ENCODE data around the gene CAPN5. TPM values are rescaled to one million over a fixed set of nuclear protein-coding genes. Genes with fewer than 3 reads are reported as not detected.

The CAPN5 gene
- total RNA-seq, 1 donor from 2014 or later: 7.4 TPM

DNA sequence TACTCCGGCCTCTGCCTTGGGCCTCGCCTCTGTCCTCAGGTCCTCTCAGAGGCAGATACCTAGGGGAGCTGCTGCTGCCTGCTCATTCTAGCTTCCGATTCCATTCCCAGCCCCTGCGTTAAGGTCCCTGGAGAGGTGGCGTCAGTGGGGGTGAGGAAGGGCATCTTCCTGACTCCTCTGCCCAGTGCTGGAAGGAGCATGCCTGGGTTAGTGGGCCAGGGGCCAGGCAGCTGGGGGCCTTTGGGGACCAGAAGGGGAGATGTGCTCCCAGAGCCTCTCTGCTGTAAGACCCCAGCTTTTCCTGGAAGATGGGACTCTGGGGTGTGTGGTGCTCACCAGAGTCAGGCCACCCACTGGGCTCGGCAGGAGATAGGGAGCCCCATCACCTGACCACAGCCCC, 57.7 kb downstream of the CAPN5 start:
- no peak overlapping the region for H3K4me3 Mint-ChIP-seq
- Histone ChIP-seq H4K20me1 (ENCODE audit: low read depth) (no peaks in the 10 kb centered on the region), H3K36me3 (no peaks in the 10 kb centered on the region), H3F3A (ENCODE audit: low read depth) (peaks cover 5% of the 10 kb centered on the region), H3K79me2 (ENCODE audit: low read depth) (no peaks in the 10 kb centered on the region), H3K9ac (no peak overlapping the region), H3K4me1 (peaks cover 9% of the 10 kb centered on the region), H2AFZ (replicated peaks) (no peak overlapping the region), H3K9me3 (ENCODE audit: low read depth) (no peaks in the 10 kb centered on the region), H3K27ac (no peak overlapping the region), H3K4me2 (no peak overlapping the region), H3K4me3 (no peak overlapping the region), H3K27me3 (no peaks in the 10 kb centered on the region)
- H3K27me3 Mint-ChIP-seq (ENCODE audit: insufficient read depth, low read depth): peaks cover 9% of the 10 kb centered on the region
- H3K36me3 Mint-ChIP-seq: peaks cover 4% of the 10 kb centered on the region
- H3K4me1 Mint-ChIP-seq: peaks cover 26% of the 10 kb centered on the region
- DNase-seq (ENCODE audit: low spot score): no peak
- H3K9me3 Mint-ChIP-seq: no peaks in the 10 kb centered on the region
- TF ChIP-seq EZH2 (IDR thresholded peaks at IDR 0.05) (no peak), EZH2phosphoT487 (IDR thresholded peaks at IDR 0.05) (no peak)
- TF ChIP-seq, protein P1, sequence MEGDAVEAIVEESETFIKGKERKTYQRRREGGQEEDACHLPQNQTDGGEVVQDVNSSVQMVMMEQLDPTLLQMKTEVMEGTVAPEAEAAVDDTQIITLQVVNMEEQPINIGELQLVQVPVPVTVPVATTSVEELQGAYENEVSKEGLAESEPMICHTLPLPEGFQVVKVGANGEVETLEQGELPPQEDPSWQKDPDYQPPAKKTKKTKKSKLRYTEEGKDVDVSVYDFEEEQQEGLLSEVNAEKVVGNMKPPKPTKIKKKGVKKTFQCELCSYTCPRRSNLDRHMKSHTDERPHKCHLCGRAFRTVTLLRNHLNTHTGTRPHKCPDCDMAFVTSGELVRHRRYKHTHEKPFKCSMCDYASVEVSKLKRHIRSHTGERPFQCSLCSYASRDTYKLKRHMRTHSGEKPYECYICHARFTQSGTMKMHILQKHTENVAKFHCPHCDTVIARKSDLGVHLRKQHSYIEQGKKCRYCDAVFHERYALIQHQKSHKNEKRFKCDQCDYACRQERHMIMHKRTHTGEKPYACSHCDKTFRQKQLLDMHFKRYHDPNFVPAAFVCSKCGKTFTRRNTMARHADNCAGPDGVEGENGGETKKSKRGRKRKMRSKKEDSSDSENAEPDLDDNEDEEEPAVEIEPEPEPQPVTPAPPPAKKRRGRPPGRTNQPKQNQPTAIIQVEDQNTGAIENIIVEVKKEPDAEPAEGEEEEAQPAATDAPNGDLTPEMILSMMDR (IDR thresholded peaks at IDR 0.05): no peak
- no peak overlapping the region for H3K27ac Mint-ChIP-seq

DNA sequence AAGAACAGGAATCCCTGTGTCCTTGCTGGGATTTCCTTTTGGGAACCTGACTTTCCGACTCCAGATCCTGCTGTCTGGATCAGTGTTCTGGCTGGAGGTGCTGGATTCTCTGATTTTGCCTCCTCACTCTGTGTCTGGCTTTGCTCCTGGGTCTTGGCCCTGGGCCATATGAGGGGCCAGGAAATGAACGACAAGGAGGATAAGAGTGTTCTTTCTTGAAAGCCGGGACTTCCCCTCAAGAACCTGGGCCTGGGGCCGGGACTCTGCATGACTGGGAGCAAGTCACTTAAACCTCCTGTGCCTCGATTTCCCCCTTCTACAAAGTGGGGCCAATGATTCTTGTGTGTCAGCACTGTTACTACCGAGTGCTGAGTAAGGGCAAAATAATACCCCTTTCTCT, 58.4 kb downstream of the CAPN5 start:
- Mint-ChIP-seq H3K27ac (no peak overlapping the region), H3K4me3 (no peak overlapping the region), H3K36me3 (peaks cover 4% of the 10 kb centered on the region), H3K4me1 (peaks cover 28% of the 10 kb centered on the region), H3K27me3 (ENCODE audit: insufficient read depth, low read depth) (peaks cover 9% of the 10 kb centered on the region), H3K9me3 (no peaks in the 10 kb centered on the region)
- no peaks in the 10 kb centered on the region for H3K27me3 ChIP-seq
- TF ChIP-seq, protein P1 (IDR thresholded peaks at IDR 0.05): no peak
- no peak for TF ChIP-seq EZH2 (IDR thresholded peaks at IDR 0.05)
- TF ChIP-seq EZH2phosphoT487 (IDR thresholded peaks at IDR 0.05): no peak
- no peak overlapping the region for H3K4me2 ChIP-seq
- no peaks in the 10 kb centered on the region for H3K36me3 ChIP-seq
- H3K79me2 ChIP-seq (ENCODE audit: low read depth): no peaks in the 10 kb centered on the region
- H2AFZ ChIP-seq (replicated peaks): no peak overlapping the region
- no peaks in the 10 kb centered on the region for H4K20me1 ChIP-seq (ENCODE audit: low read depth)
- H3F3A ChIP-seq (ENCODE audit: low read depth): peaks cover 5% of the 10 kb centered on the region
- no peak overlapping the region for H3K9ac ChIP-seq
- H3K27ac ChIP-seq: no peak overlapping the region
- no peak for DNase-seq (ENCODE audit: low spot score)
- H3K4me3 ChIP-seq: no peak overlapping the region
- H3K9me3 ChIP-seq (ENCODE audit: low read depth): no peaks in the 10 kb centered on the region
- H3K4me1 ChIP-seq: peaks cover 9% of the 10 kb centered on the region

DNA sequence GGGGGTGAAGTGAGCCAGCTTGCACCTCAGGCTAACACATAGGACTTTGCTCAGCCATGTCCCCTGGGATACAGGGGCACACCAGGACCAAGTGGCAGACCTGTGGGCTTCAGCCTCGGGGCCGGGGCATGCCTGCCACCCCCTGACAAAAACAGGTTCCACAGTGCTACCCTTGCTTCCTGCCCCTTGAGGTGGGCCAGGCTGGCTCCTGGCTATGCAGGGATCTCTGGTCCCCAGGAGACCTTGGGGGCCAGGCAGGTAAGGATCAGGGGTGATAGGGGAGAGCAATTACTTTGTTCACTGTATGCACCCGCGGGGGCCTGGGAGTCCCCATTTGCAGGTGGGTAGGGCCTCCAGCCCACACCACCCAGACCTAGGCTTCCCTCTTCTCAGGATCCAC, 58.9 kb downstream of the CAPN5 start:
- H3K27ac Mint-ChIP-seq: no peak overlapping the region
- TF ChIP-seq, protein P1 (IDR thresholded peaks at IDR 0.05): no peak
- no peak for TF ChIP-seq EZH2phosphoT487 (IDR thresholded peaks at IDR 0.05)
- no peak for TF ChIP-seq EZH2 (IDR thresholded peaks at IDR 0.05)
- peaks cover 28% of the 10 kb centered on the region for H3K4me1 Mint-ChIP-seq

More for the DNA sequence above, 58.9 kb downstream of the CAPN5 start:
- DNase-seq (ENCODE audit: low spot score): no peak
- Histone ChIP-seq H3K27me3 (no peaks in the 10 kb centered on the region), H3K79me2 (ENCODE audit: low read depth) (no peaks in the 10 kb centered on the region), H3K4me1 (peaks cover 9% of the 10 kb centered on the region), H3K27ac (no peak overlapping the region), H4K20me1 (ENCODE audit: low read depth) (no peaks in the 10 kb centered on the region), H3K4me3 (no peak overlapping the region), H3K9me3 (ENCODE audit: low read depth) (no peaks in the 10 kb centered on the region), H2AFZ (replicated peaks) (no peak overlapping the region), H3K9ac (no peak overlapping the region), H3K4me2 (no peak overlapping the region), H3F3A (ENCODE audit: low read depth) (peaks cover 5% of the 10 kb centered on the region), H3K36me3 (no peaks in the 10 kb centered on the region)
- Mint-ChIP-seq H3K4me3 (no peak overlapping the region), H3K36me3 (peaks cover 4% of the 10 kb centered on the region), H3K9me3 (no peaks in the 10 kb centered on the region), H3K27me3 (ENCODE audit: insufficient read depth, low read depth) (peaks cover 9% of the 10 kb centered on the region)

All from neural progenitor cell (in vitro differentiated cells).